IMR-90 (cell line): ENCODE data around the gene PTPRC. TPM values are rescaled to one million over a fixed set of nuclear protein-coding genes. Genes with fewer than 3 reads are reported as not detected.

Source experiments
- ATAC-seq: fragments of 200-7000 bp; cut with Tn5 transposase; 2 replicates; pipeline ENCODE4 v1.9.1; 2020; ENCODE audit warnings: low read depth, mild to moderate bottlenecking, moderate library complexity
- BruUV-seq: library from RNA; stranded (reverse); fragments of 400-500 nt; replicated peaks from 2 replicates; lab custom pipeline; 2021; lab: Mats Ljungman, UMichigan
- CTCF ChIA-PET: fragments of 300-600 bp; formaldehyde crosslinking; extraction: SDS; loops from one replicate; lab custom pipeline; 2021; ENCODE audit warnings: antibody characterized with exemption; lab: Yijun Ruan, JAX
- POLR2A ChIA-PET: fragments of 300-600 bp; sonication (Branson Sonifier 250); formaldehyde crosslinking; loops from one replicate; lab custom pipeline; 2022; ENCODE audit warnings: antibody characterized with exemption; ENCODE audit not compliant: unreplicated experiment; lab: Charles Lee
- DNase-seq: peaks from one replicate; pipeline ENCODE4 v3.0.0; 2013
- H2AFZ ChIP-seq: replicated peaks from 2 replicates; pipeline ENCODE3; 2013; ENCODE audit warnings: low read length, mild to moderate bottlenecking; ENCODE audit not compliant: poor library complexity
- H2AK5ac ChIP-seq: 2 replicates; pipeline ENCODE4 v1.6.1; 2013; ENCODE audit warnings: low read depth, low read length, inconsistent platforms
- H2AK9ac ChIP-seq: replicated peaks from 2 replicates; pipeline ENCODE3; 2013; ENCODE audit warnings: mild to moderate bottlenecking, low read depth, low read length, moderate library complexity; ENCODE audit not compliant: poor library complexity
- H2BK120ac ChIP-seq: 2 replicates; pipeline ENCODE4 v1.6.1; 2013; ENCODE audit warnings: low read depth, low read length, inconsistent platforms
- H2BK15ac ChIP-seq: 3 replicates; pipeline ENCODE4 v1.6.1; 2013; ENCODE audit warnings: low read depth, low read length, inconsistent platforms
- H2BK20ac ChIP-seq: 2 replicates; pipeline ENCODE4 v1.6.1; 2013; ENCODE audit warnings: low read depth, mild to moderate bottlenecking, inconsistent platforms, low read length, moderate library complexity
- H2BK5ac ChIP-seq: 2 replicates; pipeline ENCODE4 v1.6.1; 2013; ENCODE audit warnings: mild to moderate bottlenecking, low read depth, low read length, inconsistent platforms; ENCODE audit not compliant: poor library complexity, severe bottlenecking
- H3K14ac ChIP-seq: replicated peaks from 2 replicates; pipeline ENCODE4 v1.6.1; 2013; ENCODE audit warnings: low read depth, low read length, inconsistent platforms
- H3K18ac ChIP-seq: 2 replicates; pipeline ENCODE4 v1.6.1; 2013; ENCODE audit warnings: low read depth, low read length, control low read depth
- H3K23ac ChIP-seq: 2 replicates; pipeline ENCODE4 v1.6.1; 2013; ENCODE audit warnings: low read depth, low read length, inconsistent platforms
- H3K27ac ChIP-seq: 2 replicates; pipeline ENCODE4 v1.5.1; 2013; ENCODE audit warnings: mild to moderate bottlenecking, control low read depth, low read length; ENCODE audit not compliant: insufficient read depth
- H3K27me3 ChIP-seq: 2 replicates; pipeline ENCODE4 v1.6.1; 2013; ENCODE audit warnings: low read length; ENCODE audit not compliant: control insufficient read depth, insufficient read depth
- H3K36me3 ChIP-seq: 2 replicates; pipeline ENCODE4 v1.6.1; 2013; ENCODE audit warnings: low read length, mixed read lengths; ENCODE audit not compliant: control insufficient read depth, insufficient read depth
- H3K4ac ChIP-seq: 2 replicates; pipeline ENCODE4 v1.6.1; 2013; ENCODE audit warnings: low read depth, low read length, inconsistent platforms
- H3K4me1 ChIP-seq: 2 replicates; pipeline ENCODE4 v1.6.1; 2013; ENCODE audit warnings: low read length, mixed read lengths; ENCODE audit not compliant: control insufficient read depth, insufficient read depth
- H3K4me2 ChIP-seq: 2 replicates; pipeline ENCODE4 v1.6.1; 2013; ENCODE audit warnings: low read depth, mild to moderate bottlenecking, control low read depth, low read length, moderate library complexity
- H3K4me3 ChIP-seq: 2 replicates; pipeline ENCODE4 v1.5.1; 2013; ENCODE audit warnings: low read depth, mild to moderate bottlenecking, control low read depth, low read length, moderate library complexity; ENCODE audit not compliant: insufficient read depth
- H3K56ac ChIP-seq: 2 replicates; pipeline ENCODE4 v1.6.1; 2013; ENCODE audit warnings: low read length, inconsistent platforms; ENCODE audit not compliant: insufficient read depth; ENCODE audit errors: extremely low read depth
- H3K79me1 ChIP-seq, 2 experiments: 2 replicates each; pipeline ENCODE4 v1.6.1; 2013; ENCODE audit warnings: low read length in 2 of 2, inconsistent platforms in 1 of 2, low read depth in 1 of 2
- H3K9ac ChIP-seq: 2 replicates; pipeline ENCODE4 v1.6.1; 2013; ENCODE audit warnings: low read depth, low read length, control low read depth
- H3K9me1 ChIP-seq: 2 replicates; pipeline ENCODE4 v1.6.1; 2013; ENCODE audit warnings: low read length, inconsistent platforms; ENCODE audit not compliant: insufficient read depth
- H3K9me3 ChIP-seq: 2 replicates; pipeline ENCODE4 v1.6.1; 2013; ENCODE audit warnings: low read length; ENCODE audit not compliant: control insufficient read depth, insufficient read depth
- H4K20me1 ChIP-seq: 2 replicates; pipeline ENCODE4 v1.6.1; 2013; ENCODE audit warnings: low read length, inconsistent platforms; ENCODE audit not compliant: insufficient read depth
- H4K5ac ChIP-seq: 2 replicates; pipeline ENCODE4 v1.6.1; 2013; ENCODE audit warnings: mild to moderate bottlenecking, low read depth, low read length, control low read depth
- H4K8ac ChIP-seq, 2 experiments: 2 replicates each; pipeline ENCODE4 v1.6.1; 2013; ENCODE audit warnings: low read depth in 2 of 2, low read length in 2 of 2, control low read depth in 1 of 2, inconsistent platforms in 1 of 2
- H4K91ac ChIP-seq: 2 replicates; pipeline ENCODE4 v1.6.1; 2013; ENCODE audit warnings: low read depth, low read length, inconsistent platforms; ENCODE audit not compliant: insufficient read depth
- CEBPB ChIP-seq: IDR thresholded peaks from 2 replicates; pipeline ENCODE4 v1.6.1; 2012; ENCODE audit warnings: low read depth, low read length, improper control_type of control experiment
- FOS ChIP-seq: fragments of 150-350 bp; IDR thresholded peaks from 2 replicates; pipeline ENCODE4 v1.6.1; 2016; ENCODE audit warnings: low read depth, low read length
- MAFK ChIP-seq: IDR thresholded peaks from 2 replicates; pipeline ENCODE4 v1.6.1; 2012; ENCODE audit warnings: low read depth, low read length, improper control_type of control experiment
- MAZ ChIP-seq: IDR thresholded peaks from 2 replicates; pipeline ENCODE4 v1.6.1; 2012; ENCODE audit warnings: low read depth, mild to moderate bottlenecking, low read length, improper control_type of control experiment, moderate library complexity, borderline replicate concordance
- SMC3 ChIP-seq: fragments of 150-350 bp; IDR thresholded peaks from 2 replicates; pipeline ENCODE4 v1.6.1; 2016; ENCODE audit warnings: low read depth, mild to moderate bottlenecking, antibody characterized with exemption, low read length, moderate library complexity
- WGBS, 2 experiments: methylation state at CpG; one replicate each; pipeline versions ENCODE4 v1.1.5 to v1.1.7; 2013; ENCODE audit warnings: missing lambda C conversion rate in 2 of 2; ENCODE audit not compliant: insufficient read length in 1 of 2; ENCODE audit errors: extremely low coverage in 2 of 2; 5-methylcytosine and 5-hydroxymethylcytosine counted together
- dilution Hi-C: fragments of 300-500 bp; cut with HindIII; formaldehyde crosslinking; loops from one replicate; pipeline ENCODE4 v1.14.3; 2018; ENCODE audit warnings: low sequenced_read_pairs; ENCODE audit not compliant: unreplicated experiment
- in situ Hi-C: fragments of 300-500 bp; cut with MboI; formaldehyde crosslinking; loops from 3 replicates; pipeline ENCODE4 v1.14.3; 2019; ENCODE audit warnings: low sequenced_read_pairs, inconsistent platforms, mixed read lengths
- intact Hi-C: fragments of 100-400 bp; cut with micrococcal nuclease; formaldehyde crosslinking; loops from 2 replicates; pipeline ENCODE4 v1.10.0; 2022
- polyA plus RNA-seq, 3 experiments: library from polyadenylated mRNA; depleted of rRNA; stranded (reverse); fragments of >200 nt; gene quantifications; 2 replicates each; pipeline ENCODE4 v1.2.3, GENCODE V29; 2012; ENCODE audit warnings: low replicate concordance in 1 of 3
- total RNA-seq: library from RNA; depleted of rRNA; stranded (reverse); fragments of >200 nt; gene quantifications from 2 replicates; pipeline ENCODE4 v1.2.3, GENCODE V29; 2012
- TF ChIP-seq, protein P1 (sequence below): fragments of 150-350 bp; IDR thresholded peaks from 2 replicates; pipeline ENCODE4 v1.6.1; 2017; ENCODE audit warnings: mild to moderate bottlenecking, antibody characterized with exemption, low read length, low read depth

PTPRC gene
- total and polyA plus RNA-seq, 2 of the 4 experiments (the other 2 are of a cell fraction) = not detected

DNA sequence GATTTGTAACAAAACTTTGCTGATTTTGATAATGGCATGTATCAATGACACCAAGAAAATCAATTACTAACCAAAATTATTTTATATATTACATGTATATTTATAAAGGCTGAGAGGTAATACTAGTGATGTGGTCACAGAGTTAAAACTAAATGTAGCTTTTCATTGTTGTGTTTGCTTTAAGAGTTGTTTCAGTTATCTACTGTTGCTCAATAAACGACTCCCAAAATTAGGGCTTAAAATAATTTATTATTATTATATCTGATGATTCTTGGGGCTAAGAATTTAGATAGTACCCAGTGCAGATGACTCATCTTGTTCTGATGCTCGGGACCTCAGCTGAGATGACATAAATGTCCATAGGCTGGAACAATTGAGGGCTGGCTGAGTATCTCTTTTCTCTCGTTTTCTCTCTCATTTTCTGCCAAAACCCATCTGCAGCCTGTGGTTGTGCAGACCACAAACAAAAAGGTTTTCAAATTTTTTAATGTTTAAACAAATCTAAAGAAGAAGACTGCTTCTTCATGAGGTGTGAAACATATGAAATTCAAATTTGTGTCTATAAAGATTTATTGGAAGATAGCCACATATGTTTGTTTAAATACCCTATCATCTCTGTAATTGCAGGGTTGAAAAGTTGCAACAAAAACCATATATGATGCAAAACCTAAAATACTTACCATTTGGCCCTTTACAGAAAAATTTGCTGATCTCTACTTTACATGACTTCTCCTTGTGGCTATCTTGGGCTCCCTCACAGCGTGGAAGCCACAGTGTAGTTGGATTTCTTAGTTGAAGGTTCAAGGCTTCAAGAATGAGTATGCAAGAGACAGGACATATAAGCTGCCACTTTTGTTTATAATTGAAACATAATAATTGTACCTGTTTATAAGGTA lies 14.8 kb upstream of the PTPRC start:
- no peak overlapping the region for H4K91ac ChIP-seq
- H2AK5ac ChIP-seq = no peak overlapping the region
- ATAC-seq (peak; percentile 80; the same call in 1 of the 2 replicates), DNase-seq (peak; percentile 71)
- H3K27me3 ChIP-seq = no peaks in the 10 kb centered on the region
- no peaks in the 10 kb centered on the region for H3K9me3 ChIP-seq
- intact Hi-C loops (no loop called here), in situ Hi-C loops (no loop called here), dilution Hi-C loops (no loop called here)
- H2BK5ac ChIP-seq = no peak overlapping the region
- H3K9me1 ChIP-seq = no peaks in the 10 kb centered on the region
- H2AK9ac ChIP-seq = no peak overlapping the region
- H4K20me1 ChIP-seq = no peaks in the 10 kb centered on the region
- H3K79me1 ChIP-seq = no peaks in the 10 kb centered on the region
- no peaks in the 10 kb centered on the region for H3K36me3 ChIP-seq
- H3K23ac ChIP-seq = no peak overlapping the region
- no peak overlapping the region for H3K27ac ChIP-seq
- no peaks in the 10 kb centered on the region; the same call in 1 of the 2 replicates for H3K4me1 ChIP-seq
- no peak overlapping the region for H2BK15ac ChIP-seq
- no peak overlapping the region for H3K18ac ChIP-seq
- ChIA-PET POLR2A (no interaction called here), CTCF (no interaction called here)
- H3K14ac ChIP-seq = no peak overlapping the region
- no TSS peak for BruUV-seq
- no peak overlapping the region for H3K4ac ChIP-seq
- peak; percentile 69 for TF ChIP-seq CEBPB
- TF ChIP-seq FOS = peak; percentile 40; the same call in 1 of the 2 replicates
- TF ChIP-seq MAZ = no peak
- TF ChIP-seq MAFK = no peak
- TF ChIP-seq SMC3 = no peak
- TF ChIP-seq, protein P1, sequence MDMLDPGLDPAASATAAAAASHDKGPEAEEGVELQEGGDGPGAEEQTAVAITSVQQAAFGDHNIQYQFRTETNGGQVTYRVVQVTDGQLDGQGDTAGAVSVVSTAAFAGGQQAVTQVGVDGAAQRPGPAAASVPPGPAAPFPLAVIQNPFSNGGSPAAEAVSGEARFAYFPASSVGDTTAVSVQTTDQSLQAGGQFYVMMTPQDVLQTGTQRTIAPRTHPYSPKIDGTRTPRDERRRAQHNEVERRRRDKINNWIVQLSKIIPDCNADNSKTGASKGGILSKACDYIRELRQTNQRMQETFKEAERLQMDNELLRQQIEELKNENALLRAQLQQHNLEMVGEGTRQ = no peak
- H4K8ac ChIP-seq = no peak overlapping the region
- H2BK120ac ChIP-seq = no peak overlapping the region
- no peak overlapping the region for H3K56ac ChIP-seq
- no peak overlapping the region for H4K5ac ChIP-seq
- H3K4me2 ChIP-seq = no peak overlapping the region; the same call in 1 of the 2 replicates
- WGBS, 2 experiments = no CpG with 5 or more reads among the region's 4 CpGs
- no peak overlapping the region for H2AFZ ChIP-seq
- H3K9ac ChIP-seq = no peak overlapping the region
- no peak overlapping the region; the same call in 1 of the 2 replicates for H2BK20ac ChIP-seq
- no peak overlapping the region for H3K4me3 ChIP-seq
